Measurements from ENCODE around the gene PRRC2C.
A peak's percentile ranks its signal among the peaks of the same experiment; 100 is the strongest.

Gene PRRC2C

GRCh38 chr1:171515299-171515698, 30.0 kb downstream of the PRRC2C start:
- TF ChIP-seq CTCF (IDR thresholded peaks at IDR 0.05; ENCODE audit: unreplicated experiment in 3 of 3), result no peak
- Mint-ChIP-seq H3K9me3 (no peaks in the 10 kb centered on the region), H3K36me3 (ENCODE audit: low read depth) (peaks cover 73% of the 10 kb centered on the region), H3K27me3 (ENCODE audit: low read depth) (no peaks in the 10 kb centered on the region), H3K4me3 (no peak overlapping the region), H3K27ac (no peak overlapping the region), H3K4me1 (peaks cover 4% of the 10 kb centered on the region)

DNA sequence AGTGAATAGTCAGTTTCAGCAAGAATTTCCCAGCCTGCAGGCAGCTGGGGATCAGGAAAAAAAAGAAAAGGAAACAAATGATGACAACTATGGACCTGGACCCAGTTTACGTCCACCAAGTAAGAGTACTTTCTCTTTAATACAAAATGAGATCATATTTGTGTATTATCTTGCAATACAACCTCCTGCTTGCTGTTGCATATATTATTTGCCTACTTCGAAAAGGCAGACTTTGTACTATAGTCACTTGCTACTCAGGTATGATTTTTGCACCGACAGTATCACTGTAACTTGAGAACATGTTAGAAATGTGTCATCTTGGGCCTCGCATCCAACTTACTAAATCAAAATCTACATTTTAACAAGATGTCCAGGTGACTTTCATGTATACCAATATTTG, 30.4 kb downstream of the PRRC2C start:
- no peak for TF ChIP-seq CTCF (IDR thresholded peaks at IDR 0.05; ENCODE audit: unreplicated experiment in 3 of 3)
- no peaks in the 10 kb centered on the region for H3K27me3 Mint-ChIP-seq (ENCODE audit: low read depth)
- no peak overlapping the region for H3K4me3 Mint-ChIP-seq
- no peaks in the 10 kb centered on the region for H3K9me3 Mint-ChIP-seq
- no peaks in the 10 kb centered on the region for H3K4me1 Mint-ChIP-seq
- H3K36me3 Mint-ChIP-seq (ENCODE audit: low read depth), result peaks cover 73% of the 10 kb centered on the region
- H3K27ac Mint-ChIP-seq, result no peak overlapping the region

- H3K4me1 Mint-ChIP-seq, result no peaks in the 10 kb centered on the region
- no peaks in the 10 kb centered on the region for H3K9me3 Mint-ChIP-seq
- H3K36me3 Mint-ChIP-seq (ENCODE audit: low read depth), result peaks cover 83% of the 10 kb centered on the region
- TF ChIP-seq CTCF (IDR thresholded peaks at IDR 0.05; ENCODE audit: unreplicated experiment in 3 of 3), result no peak
- no peak overlapping the region for H3K27ac Mint-ChIP-seq
- no peaks in the 10 kb centered on the region for H3K27me3 Mint-ChIP-seq (ENCODE audit: low read depth)
- H3K4me3 Mint-ChIP-seq, result no peak overlapping the region
Measured at GRCh38 chr1:171521567-171521966, 36.2 kb downstream of the PRRC2C start.

- peaks cover 11% of the 10 kb centered on the region for H3K4me1 Mint-ChIP-seq
- no peaks in the 10 kb centered on the region for H3K9me3 Mint-ChIP-seq
- no peaks in the 10 kb centered on the region for H3K27me3 Mint-ChIP-seq (ENCODE audit: low read depth)
- H3K27ac Mint-ChIP-seq, result no peak overlapping the region
- no peak overlapping the region for H3K4me3 Mint-ChIP-seq
- H3K36me3 Mint-ChIP-seq (ENCODE audit: low read depth), result peaks cover 69% of the 10 kb centered on the region
- TF ChIP-seq CTCF (IDR thresholded peaks at IDR 0.05; ENCODE audit: unreplicated experiment in 3 of 3), result no peak
Measured at GRCh38 chr1:171530676-171531075, 45.3 kb downstream of the PRRC2C start.

- peaks cover 76% of the 10 kb centered on the region for H3K36me3 Mint-ChIP-seq (ENCODE audit: low read depth)
- H3K9me3 Mint-ChIP-seq, result no peaks in the 10 kb centered on the region
- no peaks in the 10 kb centered on the region for H3K27me3 Mint-ChIP-seq (ENCODE audit: low read depth)
- peak overlapping the region; percentile 1 to 28 (median 10) for H3K27ac Mint-ChIP-seq
- peaks cover 11% of the 10 kb centered on the region for H3K4me1 Mint-ChIP-seq
- H3K4me3 Mint-ChIP-seq, result no peak overlapping the region
- TF ChIP-seq CTCF (IDR thresholded peaks at IDR 0.05; ENCODE audit: unreplicated experiment in 3 of 3), result no peak
Measured at GRCh38 chr1:171532520-171532919, 47.2 kb downstream of the PRRC2C start.

- no peak for TF ChIP-seq CTCF (IDR thresholded peaks at IDR 0.05; ENCODE audit: unreplicated experiment in 3 of 3)
- Mint-ChIP-seq H3K4me1 (no peaks in the 10 kb centered on the region), H3K27me3 (ENCODE audit: low read depth) (no peaks in the 10 kb centered on the region), H3K9me3 (peaks cover 5% of the 10 kb centered on the region), H3K36me3 (ENCODE audit: low read depth) (peaks cover 47% of the 10 kb centered on the region), H3K4me3 (no peak overlapping the region), H3K27ac (no peak overlapping the region)
Measured at GRCh38 chr1:171545523-171545922, 60.2 kb downstream of the PRRC2C start.

Data from nephron (organoid).